ENCODE data around the gene TIE1. TPM values are rescaled to one million over a fixed set of nuclear protein-coding genes. Genes with fewer than 3 reads are reported as not detected.

Gene TIE1
- total RNA-seq, 2 experiments from 2014 or later = not detected

GRCh38 chr1:43277116-43277876 lies 23.5 kb upstream of the TIE1 start:
- H3K4me1 Mint-ChIP-seq (ENCODE audit: low read depth) = peaks cover 12% of the 10 kb centered on the region
- peaks cover 3% of the 10 kb centered on the region for H3K27me3 Mint-ChIP-seq
- CTCF ChIA-PET = no interaction called here
- peaks cover 3% of the 10 kb centered on the region for H3K36me3 Mint-ChIP-seq
- no peak overlapping the region for H3K27ac Mint-ChIP-seq
- no peak for DNase-seq
- H3K4me3 Mint-ChIP-seq = no peak overlapping the region
- POLR2A ChIA-PET = interaction anchor here (0.5 kb wide), 1 partner anchor 949 kb away, joined by 3 read pairs; no protein-coding TSS in a partner anchor
- H3K9me3 Mint-ChIP-seq = peaks cover 3% of the 10 kb centered on the region
- intact Hi-C loops (cut with micrococcal nuclease) = no loop called here

DNA sequence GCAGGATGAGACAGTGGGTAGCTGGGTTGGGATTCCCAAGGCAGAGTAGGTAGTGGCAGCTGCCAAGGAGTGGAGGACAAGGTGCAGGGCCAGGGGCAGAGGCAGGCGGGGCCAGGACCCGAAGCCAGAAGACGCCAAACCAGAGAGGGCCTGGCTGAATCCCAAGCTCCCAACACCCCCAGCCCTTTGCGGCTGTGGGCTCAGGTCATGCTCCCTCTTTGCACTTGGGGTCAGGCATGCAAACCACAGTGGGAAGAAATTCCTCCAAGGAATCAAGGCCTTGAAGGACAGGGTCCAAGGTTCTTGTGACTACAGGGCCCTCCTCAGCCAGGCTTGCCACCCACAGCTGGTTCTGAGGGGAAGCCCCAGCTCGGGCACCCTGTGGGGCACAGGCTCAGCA lies 21.6 kb upstream of the TIE1 start:
- intact Hi-C loops (cut with micrococcal nuclease) = no loop called here
- H3K4me3 Mint-ChIP-seq = no peak overlapping the region
- H3K9me3 Mint-ChIP-seq = peaks cover 3% of the 10 kb centered on the region
- CTCF ChIA-PET = no interaction called here
- no peak for DNase-seq
- H3K27me3 Mint-ChIP-seq = peaks cover 3% of the 10 kb centered on the region
- H3K36me3 Mint-ChIP-seq = peaks cover 3% of the 10 kb centered on the region
- POLR2A ChIA-PET = no interaction called here
- H3K27ac Mint-ChIP-seq = no peak overlapping the region
- peaks cover 10% of the 10 kb centered on the region for H3K4me1 Mint-ChIP-seq (ENCODE audit: low read depth)

- Mint-ChIP-seq H3K9me3 (no peaks in the 10 kb centered on the region), H3K4me3 (no peak overlapping the region), H3K27ac (no peak overlapping the region), H3K27me3 (peaks cover 3% of the 10 kb centered on the region), H3K36me3 (no peaks in the 10 kb centered on the region), H3K4me1 (ENCODE audit: low read depth) (peaks cover 5% of the 10 kb centered on the region)
- POLR2A ChIA-PET = interaction anchor here (0.7 kb wide), 1 partner anchor 73 kb away, joined by 3 read pairs; no protein-coding TSS in a partner anchor
- DNase-seq = no peak
- intact Hi-C loops (cut with micrococcal nuclease) = no loop called here
- CTCF ChIA-PET = no interaction called here
Observed at GRCh38 chr1:43279666-43280065, 21.1 kb upstream of the TIE1 start.

DNA sequence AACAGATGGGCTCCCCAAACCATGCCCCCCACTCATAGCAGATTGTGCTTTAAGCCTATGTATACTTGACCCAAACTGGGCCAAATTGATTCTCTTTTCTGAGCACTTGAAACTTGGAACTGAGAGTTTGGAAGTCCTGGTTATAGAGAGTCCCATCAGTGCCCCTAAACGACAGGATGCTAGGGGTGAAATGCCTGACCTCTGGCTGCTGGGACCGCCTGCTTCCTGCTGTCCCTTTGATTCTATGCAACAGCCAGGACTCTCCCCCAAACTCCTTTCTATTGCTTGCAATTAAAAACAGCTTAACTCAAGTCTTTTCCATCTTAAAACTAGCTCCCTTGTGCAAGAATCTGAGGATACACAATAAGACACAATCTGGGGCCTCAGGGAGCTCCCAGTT lies 20.1 kb upstream of the TIE1 start:
- H3K36me3 Mint-ChIP-seq = no peaks in the 10 kb centered on the region
- peaks cover 3% of the 10 kb centered on the region for H3K27me3 Mint-ChIP-seq
- CTCF ChIA-PET = no interaction called here
- H3K9me3 Mint-ChIP-seq = no peaks in the 10 kb centered on the region
- intact Hi-C loops (cut with micrococcal nuclease) = no loop called here
- no peak overlapping the region for H3K4me3 Mint-ChIP-seq
- DNase-seq = no peak
- H3K27ac Mint-ChIP-seq = no peak overlapping the region
- H3K4me1 Mint-ChIP-seq (ENCODE audit: low read depth) = no peaks in the 10 kb centered on the region
- POLR2A ChIA-PET = no interaction called here

GRCh38 chr1:43282220-43283195 lies 18.3 kb upstream of the TIE1 start:
- CTCF ChIA-PET = interaction anchor here (0.7 kb wide), 1 partner anchor 54 kb away, joined by 3 read pairs; no protein-coding TSS in a partner anchor
- Mint-ChIP-seq H3K27ac (no peak overlapping the region), H3K4me3 (no peak overlapping the region), H3K36me3 (no peaks in the 10 kb centered on the region), H3K9me3 (no peaks in the 10 kb centered on the region), H3K27me3 (peaks cover 3% of the 10 kb centered on the region), H3K4me1 (ENCODE audit: low read depth) (no peaks in the 10 kb centered on the region)
- no peak for DNase-seq
- POLR2A ChIA-PET = no interaction called here
- intact Hi-C loops (cut with micrococcal nuclease) = no loop called here

DNA sequence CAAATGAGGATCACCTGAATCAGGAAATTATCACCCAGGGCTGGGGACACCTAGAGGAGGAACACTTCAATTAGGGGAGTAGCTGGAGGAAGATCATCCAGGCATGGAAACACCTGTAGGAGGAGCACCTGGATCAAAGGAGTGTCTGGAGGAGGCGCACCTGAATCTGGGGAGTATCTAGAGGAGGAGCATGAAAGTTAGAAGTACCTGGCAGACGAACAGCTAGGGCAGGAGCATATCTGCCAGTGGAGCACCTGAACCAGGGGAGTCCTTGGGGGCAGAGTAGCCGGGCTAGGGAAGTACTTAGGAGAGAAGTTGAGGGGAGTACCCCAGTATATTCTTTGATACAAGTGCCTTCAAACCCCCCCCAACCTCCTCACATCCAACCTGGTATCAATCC lies 16.7 kb upstream of the TIE1 start:
- H3K27ac Mint-ChIP-seq = no peak overlapping the region
- no peaks in the 10 kb centered on the region for H3K4me1 Mint-ChIP-seq (ENCODE audit: low read depth)

DNA sequence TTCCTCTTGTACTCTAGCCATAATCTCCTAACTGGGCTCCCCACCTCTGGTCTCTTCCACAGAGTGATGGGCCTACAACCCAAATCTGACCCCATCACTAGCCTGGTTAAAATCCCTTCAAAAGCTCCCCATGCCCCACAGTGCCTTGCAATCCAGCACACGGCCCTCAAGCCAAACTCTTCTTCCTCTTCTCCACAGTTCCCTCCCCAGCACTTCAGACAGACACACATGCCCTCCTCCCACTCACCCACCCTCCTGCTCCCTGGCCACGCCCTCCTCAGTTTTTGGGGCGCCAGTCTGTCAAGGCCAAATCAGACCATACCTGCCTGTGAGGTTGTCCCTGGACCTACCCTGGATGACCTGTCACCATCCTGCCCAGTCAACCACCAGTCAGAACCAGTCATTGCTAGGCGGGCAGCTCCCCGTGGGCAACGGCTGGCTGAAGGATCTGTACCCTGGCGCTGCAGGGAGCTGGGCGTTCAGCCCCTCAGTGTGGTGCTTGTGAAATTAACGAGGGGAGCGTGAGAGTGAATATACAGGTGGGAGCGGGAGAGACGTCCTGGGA lies 16.2 kb upstream of the TIE1 start:
- H3K27me3 Mint-ChIP-seq = peaks cover 3% of the 10 kb centered on the region
- ChIA-PET POLR2A (no interaction called here), CTCF (interaction anchor here (0.6 kb wide), 1 partner anchor 58 kb away, joined by 4 read pairs; no protein-coding TSS in a partner anchor)
- H3K27ac Mint-ChIP-seq = no peak overlapping the region
- no peaks in the 10 kb centered on the region for H3K36me3 Mint-ChIP-seq
- no peak for DNase-seq
- no peak overlapping the region for H3K4me3 Mint-ChIP-seq
- no peaks in the 10 kb centered on the region for H3K4me1 Mint-ChIP-seq (ENCODE audit: low read depth)
- intact Hi-C loops (cut with micrococcal nuclease) = no loop called here
- no peaks in the 10 kb centered on the region for H3K9me3 Mint-ChIP-seq

More for the DNA sequence above, 16.7 kb upstream of the TIE1 start:
- intact Hi-C loops (cut with micrococcal nuclease) = no loop called here
- Mint-ChIP-seq H3K27me3 (peaks cover 3% of the 10 kb centered on the region), H3K9me3 (no peaks in the 10 kb centered on the region), H3K4me3 (no peak overlapping the region), H3K36me3 (no peaks in the 10 kb centered on the region)
- CTCF ChIA-PET = interaction anchor here (0.6 kb wide), 1 partner anchor 57 kb away, joined by 4 read pairs; no protein-coding TSS in a partner anchor
- no peak for DNase-seq
- POLR2A ChIA-PET = no interaction called here

GRCh38 chr1:43285269-43285990 lies 15.4 kb upstream of the TIE1 start, which contains the start of gene C1orf210:
C1orf210 (minus strand) TSS chr1:43285581; CDS start chr1:43283270, 2,311 bp downstream.
- DNase-seq = no peak
- Mint-ChIP-seq H3K4me3 (no peak within 1 kb of the TSS), H3K36me3 (no peaks in the 10 kb centered on the region), H3K27me3 (no peaks in the 10 kb centered on the region), H3K27ac (no peak within 1 kb of the TSS), H3K4me1 (ENCODE audit: low read depth) (no peaks in the 10 kb centered on the region), H3K9me3 (no peaks in the 10 kb centered on the region)
- ChIA-PET POLR2A (no interaction called here), CTCF (interaction anchor here (0.6 kb wide), 1 partner anchor 59 kb away, joined by 4 read pairs; no protein-coding TSS in a partner anchor)
- intact Hi-C loops (cut with micrococcal nuclease) = no loop called here

DNA sequence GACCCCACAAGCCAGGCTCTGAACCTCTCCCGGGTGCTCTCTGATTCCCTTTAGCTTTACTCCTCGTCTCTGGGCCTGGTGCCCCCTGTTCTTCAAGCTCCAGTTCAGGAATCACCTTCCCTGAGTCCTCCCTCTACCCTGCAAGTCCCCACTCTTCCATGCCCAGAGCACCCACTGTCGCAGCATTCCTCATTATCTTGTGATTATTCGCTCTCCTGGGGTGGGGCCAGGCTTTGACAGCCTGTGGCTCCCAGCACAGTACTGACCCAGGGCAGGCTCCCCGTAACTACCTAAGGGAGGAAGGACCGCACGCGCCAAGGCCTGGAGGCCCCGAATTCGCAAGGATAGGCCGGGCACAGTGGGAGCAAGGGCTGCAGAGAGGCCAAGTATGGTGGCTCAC lies 14.7 kb upstream of the TIE1 start:
- Mint-ChIP-seq H3K4me3 (no peak overlapping the region), H3K4me1 (ENCODE audit: low read depth) (no peaks in the 10 kb centered on the region), H3K27me3 (no peaks in the 10 kb centered on the region), H3K9me3 (no peaks in the 10 kb centered on the region), H3K27ac (no peak overlapping the region), H3K36me3 (no peaks in the 10 kb centered on the region)
- CTCF ChIA-PET = no interaction called here
- intact Hi-C loops (cut with micrococcal nuclease) = no loop called here
- POLR2A ChIA-PET = no interaction called here
- no peak for DNase-seq

GRCh38 chr1:43286533-43286932 lies 14.2 kb upstream of the TIE1 start:
- intact Hi-C loops (cut with micrococcal nuclease) = no loop called here
- Mint-ChIP-seq H3K9me3 (no peaks in the 10 kb centered on the region), H3K4me1 (ENCODE audit: low read depth) (no peaks in the 10 kb centered on the region), H3K27ac (no peak overlapping the region), H3K4me3 (no peak overlapping the region), H3K36me3 (no peaks in the 10 kb centered on the region), H3K27me3 (no peaks in the 10 kb centered on the region)
- ChIA-PET POLR2A (no interaction called here), CTCF (no interaction called here)
- no peak for DNase-seq

- Mint-ChIP-seq H3K36me3 (no peaks in the 10 kb centered on the region), H3K27ac (no peak overlapping the region), H3K27me3 (no peaks in the 10 kb centered on the region), H3K4me1 (ENCODE audit: low read depth) (no peaks in the 10 kb centered on the region), H3K9me3 (no peaks in the 10 kb centered on the region), H3K4me3 (no peak overlapping the region)
- intact Hi-C loops (cut with micrococcal nuclease) = no loop called here
- ChIA-PET POLR2A (no interaction called here), CTCF (no interaction called here)
- no peak for DNase-seq
Observed at GRCh38 chr1:43288058-43288784, 12.6 kb upstream of the TIE1 start.

Measured in activated CD4-positive, alpha-beta memory T cell treated with anti-CD3 and anti-CD28 coated beads for 36 hours (primary cell).